NCI-H2081 (cell line): Measurements from ENCODE around the gene UTP11.
"Not testable (repeated sequence)": the region's sequence is repeated elsewhere in the genome, so short reads cannot be mapped to it uniquely, and the experiment has no call there.

Experiments used
- DNase-seq, 2 experiments: peaks; one replicate each; lab custom pipeline; 2025; lab: John Stamatoyannopoulos, UW

The UTP11 gene

DNA sequence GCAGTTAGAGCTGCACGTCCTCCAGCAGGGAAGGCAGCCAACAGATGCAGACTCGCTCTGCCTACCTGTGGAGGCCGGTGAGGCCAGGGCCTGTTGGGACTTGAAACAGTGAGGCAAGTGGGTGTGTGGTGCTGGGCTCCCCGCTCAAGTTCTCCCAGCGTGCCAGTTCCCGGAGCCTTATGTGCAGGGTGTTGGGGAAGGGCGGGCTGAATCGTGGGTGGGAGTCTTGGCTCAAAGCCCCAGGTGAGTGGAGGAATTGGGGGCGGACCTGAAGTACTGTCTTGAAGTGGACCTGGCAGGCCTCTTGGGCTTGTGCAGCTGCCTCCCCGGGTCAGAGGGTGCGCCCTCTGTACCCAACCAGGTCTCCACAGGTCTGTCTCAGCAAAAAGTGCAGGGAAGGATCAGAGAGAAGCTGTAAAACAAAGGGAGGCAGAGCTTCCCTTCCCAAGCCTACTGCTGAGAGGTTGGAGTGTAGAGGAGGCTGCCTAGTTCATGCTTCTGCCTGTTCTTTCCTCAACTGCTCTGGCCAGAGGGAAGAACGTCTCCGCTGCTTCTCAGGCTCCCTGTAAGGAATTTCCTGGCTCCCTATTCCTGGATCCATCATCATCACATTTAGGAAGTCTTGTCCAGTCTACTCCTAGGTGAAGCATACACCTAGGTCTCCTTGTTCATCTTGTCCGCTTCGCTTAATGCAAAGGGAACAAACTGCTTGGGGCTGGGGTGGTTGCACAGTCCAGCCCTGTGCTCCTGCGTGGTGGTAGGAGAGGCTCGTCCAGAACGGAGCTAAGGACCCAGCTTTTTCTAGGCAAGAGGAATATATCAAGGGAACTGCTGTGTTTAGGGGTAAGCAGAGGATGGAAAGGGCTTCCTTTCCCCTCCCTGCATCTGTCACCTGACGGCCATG lies 14.9 kb downstream of the UTP11 start:
- DNase-seq: no peak

- peak in 1 of 2 experiments; percentile 35 for DNase-seq
Observed at GRCh38 chr1:38028105-38028591, 15.6 kb downstream of the UTP11 start.

GRCh38 chr1:38028671-38029070 lies 16.1 kb downstream of the UTP11 start:
- DNase-seq: no peak

- DNase-seq: peak; percentile 86 to 87
Observed at GRCh38 chr1:38029081-38029681, 16.6 kb downstream of the UTP11 start.

GRCh38 chr1:38029685-38030511 lies 17.4 kb downstream of the UTP11 start:
- no peak for DNase-seq

DNA sequence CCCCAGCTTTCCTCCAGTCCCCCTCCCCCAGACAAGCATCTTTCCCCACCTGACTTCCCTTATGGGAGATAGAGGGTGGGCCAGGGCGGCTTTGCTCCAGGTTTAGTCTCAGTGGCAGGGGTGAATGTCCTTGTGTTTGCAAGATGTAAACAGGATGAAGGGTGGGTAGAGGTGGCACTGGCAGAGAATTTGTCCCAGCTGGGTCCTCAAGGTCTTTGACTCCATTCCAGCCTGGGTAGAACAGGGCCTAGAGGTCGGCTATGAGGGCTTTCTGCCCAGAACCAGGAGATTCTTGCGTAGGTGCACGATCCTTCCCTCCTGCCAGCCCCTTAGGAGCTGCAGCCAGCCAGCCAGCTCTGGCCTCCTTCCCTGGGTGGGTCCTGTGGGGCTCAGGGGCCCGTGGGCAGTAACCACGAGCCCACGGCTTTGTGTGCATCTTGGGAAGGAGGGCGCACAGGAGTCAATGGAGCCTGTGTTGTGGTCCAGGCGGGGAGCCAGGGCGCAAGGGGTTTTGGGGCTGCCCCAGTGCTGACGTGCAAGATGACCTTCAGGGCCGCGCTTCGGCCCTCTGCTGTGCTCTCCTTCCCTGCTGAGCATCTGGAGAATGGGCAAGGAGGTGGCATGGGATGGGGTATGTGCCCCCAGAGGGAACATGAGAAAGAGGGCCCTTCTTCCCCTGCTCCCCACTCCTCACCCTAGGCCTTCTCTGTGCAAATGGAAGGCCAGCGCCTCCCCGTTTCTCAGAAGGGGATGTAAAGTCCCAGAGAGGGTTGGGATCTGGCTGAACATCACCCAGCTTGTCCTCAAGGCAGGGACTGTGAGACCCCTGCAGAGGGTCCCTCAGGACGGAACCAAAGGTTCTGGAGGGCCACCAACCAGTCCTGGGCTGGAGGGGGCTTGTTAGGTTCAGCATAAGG lies 18.3 kb downstream of the UTP11 start:
- DNase-seq: no peak

- DNase-seq: no peak
Observed at GRCh38 chr1:38031513-38031866, 19.0 kb downstream of the UTP11 start.

DNA sequence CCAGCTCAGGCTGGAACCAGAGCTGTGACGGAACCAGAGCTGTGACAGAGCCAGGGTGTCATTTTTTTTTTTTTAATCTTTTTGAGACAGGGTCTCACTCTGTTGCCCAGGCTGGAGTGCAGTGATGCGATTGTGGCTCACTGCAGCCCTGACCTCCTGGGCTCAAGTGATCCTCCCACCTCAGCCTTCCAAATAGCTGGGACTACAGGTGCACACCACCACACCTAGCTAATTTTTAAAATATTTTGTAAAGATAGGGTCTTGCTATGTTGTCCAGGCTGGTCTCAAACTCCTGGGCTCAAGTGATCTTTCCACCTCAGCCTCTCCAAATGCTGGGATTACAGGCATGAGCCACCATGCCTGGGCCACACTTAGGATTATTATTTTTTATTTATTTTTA lies 20.5 kb downstream of the UTP11 start:
- not testable (repeated sequence) for DNase-seq

GRCh38 chr1:38034871-38035270 lies 22.3 kb downstream of the UTP11 start:
- DNase-seq: no peak

DNA sequence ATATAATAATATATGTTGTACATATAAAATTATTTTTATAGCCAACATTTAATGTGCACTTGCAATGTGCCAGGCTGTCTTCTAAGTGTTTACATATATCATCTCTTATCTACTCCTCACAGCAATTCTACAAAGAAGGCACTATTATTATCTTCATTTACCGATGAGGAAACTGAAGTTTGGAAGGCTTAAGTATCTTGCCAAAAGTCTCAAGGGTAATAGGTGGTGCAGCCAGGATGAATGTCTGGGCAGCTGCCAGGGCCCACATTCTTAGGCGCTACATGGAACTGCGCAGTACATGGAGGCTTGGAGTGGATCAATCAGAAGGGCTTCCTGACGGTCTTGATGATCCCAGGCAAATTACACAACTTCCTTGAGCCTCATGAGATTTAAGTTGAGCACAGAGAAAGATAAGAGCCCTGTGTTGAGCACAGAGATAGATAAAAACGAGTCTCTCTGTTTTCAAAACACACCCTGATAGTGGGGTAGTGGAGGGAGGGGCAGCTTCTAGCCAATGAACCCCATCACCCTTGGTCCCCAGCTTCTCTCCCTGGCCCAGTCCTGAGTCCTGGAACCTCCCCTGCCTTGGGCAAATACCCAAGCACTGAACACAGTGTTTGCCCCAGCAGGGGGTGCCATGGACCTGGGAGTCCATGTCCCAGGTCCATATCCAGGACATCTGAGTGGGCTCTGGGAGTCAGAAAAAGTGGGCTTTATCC lies 24.8 kb downstream of the UTP11 start:
- no peak for DNase-seq

DNA sequence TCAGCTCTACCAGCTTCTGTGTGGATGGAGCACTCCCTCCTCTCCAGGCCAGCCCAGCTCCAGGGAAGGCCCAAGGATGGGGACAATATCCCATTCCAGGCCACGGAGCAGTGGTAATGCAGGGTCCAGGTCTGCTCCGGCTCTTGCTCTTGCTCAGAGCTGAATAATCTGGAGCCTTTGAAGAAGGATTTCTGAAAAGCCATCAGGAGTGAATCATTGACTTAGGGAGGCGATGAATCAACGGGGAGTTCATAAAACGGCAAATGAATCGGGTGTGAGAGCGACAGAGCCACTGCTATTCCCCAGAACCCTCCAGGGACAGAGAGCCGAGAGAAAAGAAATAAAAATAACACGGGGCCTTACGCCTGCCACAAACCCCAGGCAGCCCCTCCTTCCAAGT lies 26.3 kb downstream of the UTP11 start:
- no peak for DNase-seq

DNA sequence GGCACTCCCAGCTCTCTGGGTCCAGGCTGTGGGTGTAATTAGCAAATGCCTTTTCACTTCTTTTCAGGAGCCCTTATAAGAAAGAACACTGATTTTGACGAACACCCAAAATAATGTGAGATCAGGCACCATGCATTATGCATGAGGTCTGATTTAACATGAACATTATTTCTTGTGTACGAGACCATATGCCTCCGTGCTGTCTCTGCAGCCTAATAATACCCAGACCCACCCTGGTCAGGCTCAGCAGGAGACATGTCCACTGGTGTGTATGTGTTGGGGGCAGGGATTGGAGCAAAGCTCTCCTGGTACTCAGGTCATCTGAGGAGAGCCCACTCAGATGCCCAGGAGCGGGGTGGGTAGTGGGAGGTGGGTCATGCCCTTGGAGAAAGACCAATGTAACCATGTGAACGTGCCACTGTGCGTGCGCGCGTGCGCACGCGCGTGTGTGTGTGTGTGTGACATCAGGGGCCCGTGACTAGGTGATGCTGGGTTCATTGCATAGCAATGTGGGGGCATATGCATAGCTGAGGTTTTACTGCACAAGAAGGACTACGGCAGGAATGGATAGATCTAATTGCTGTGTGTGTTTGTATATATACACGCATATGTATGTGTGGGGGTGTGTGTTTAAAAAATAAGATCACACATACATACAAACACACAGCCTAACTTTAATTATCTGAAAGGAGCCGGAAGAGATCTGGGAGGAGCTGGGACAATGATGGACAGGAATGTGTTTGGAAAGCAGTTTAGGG lies 27.0 kb downstream of the UTP11 start:
- no peak for DNase-seq

- no peak for DNase-seq
Observed at GRCh38 chr1:38041936-38042834, 29.7 kb downstream of the UTP11 start.

- DNase-seq: no peak
Observed at GRCh38 chr1:38043036-38043747, 30.7 kb downstream of the UTP11 start.

GRCh38 chr1:38044221-38045215 lies 32.0 kb downstream of the UTP11 start:
- no peak for DNase-seq

DNA sequence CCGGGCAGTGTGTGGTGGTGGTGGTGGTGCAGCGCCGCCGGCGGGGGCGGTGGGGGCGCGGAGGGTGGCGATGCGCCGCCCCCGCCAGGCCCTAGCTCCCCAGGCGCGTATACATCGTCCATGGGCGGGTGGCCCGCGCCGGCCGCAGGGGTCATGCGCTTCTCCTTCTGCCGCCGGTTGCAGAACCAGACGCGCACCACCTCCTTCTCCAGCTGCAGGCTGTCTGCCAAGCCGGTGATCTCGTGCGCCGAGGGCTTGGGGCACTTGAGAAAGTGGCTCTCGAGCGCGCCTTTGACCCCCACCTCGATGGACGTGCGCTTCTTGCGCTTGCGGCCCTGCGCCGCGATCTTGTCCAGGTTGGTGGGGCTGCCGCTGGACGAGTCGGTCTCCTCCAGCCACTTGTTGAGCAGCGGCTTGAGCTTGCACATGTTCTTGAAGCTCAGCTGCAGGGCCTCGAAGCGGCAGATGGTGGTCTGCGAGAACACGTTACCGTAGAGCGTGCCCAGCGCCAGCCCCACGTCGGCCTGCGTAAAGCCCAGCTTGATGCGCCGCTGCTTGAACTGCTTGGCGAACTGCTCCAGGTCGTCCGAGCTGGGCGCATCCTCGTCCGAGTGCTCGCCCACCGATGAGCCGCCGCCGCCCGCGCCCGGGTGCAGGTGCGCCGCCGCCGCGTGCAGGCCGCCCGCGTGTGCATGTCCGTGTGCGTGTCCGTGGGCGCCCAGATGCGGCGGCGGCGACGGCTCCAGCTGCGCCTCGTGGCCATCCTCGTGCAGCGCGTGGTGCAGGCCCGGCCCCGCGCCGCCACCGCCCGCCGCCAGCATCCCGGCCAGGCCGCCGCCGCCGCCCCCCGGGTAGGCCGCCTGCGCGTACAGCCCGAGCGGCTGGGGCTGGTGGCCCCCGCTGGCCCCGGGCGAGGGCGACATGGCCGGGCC lies 33.1 kb downstream of the UTP11 start:
- DNase-seq: no peak
